8988T (cell line): ENCODE measurements around the gene SRPX2.
"Not testable (repeated sequence)": the region's sequence is repeated elsewhere in the genome, so short reads cannot be mapped to it uniquely, and the experiment has no call there.

Experiments
- DNase-seq: peaks from one replicate; pipeline ENCODE4 v3.0.0; 2011

The SRPX2 gene

GRCh38 chrX:100704581-100705203, 60.7 kb downstream of the SRPX2 start:
- no peak for DNase-seq

- DNase-seq: no peak
These were observed 66.8 kb downstream of the SRPX2 start for GRCh38 chrX:100710816-100711215.

- no peak for DNase-seq
These were observed 73.4 kb downstream of the SRPX2 start for GRCh38 chrX:100717363-100717762.

DNA sequence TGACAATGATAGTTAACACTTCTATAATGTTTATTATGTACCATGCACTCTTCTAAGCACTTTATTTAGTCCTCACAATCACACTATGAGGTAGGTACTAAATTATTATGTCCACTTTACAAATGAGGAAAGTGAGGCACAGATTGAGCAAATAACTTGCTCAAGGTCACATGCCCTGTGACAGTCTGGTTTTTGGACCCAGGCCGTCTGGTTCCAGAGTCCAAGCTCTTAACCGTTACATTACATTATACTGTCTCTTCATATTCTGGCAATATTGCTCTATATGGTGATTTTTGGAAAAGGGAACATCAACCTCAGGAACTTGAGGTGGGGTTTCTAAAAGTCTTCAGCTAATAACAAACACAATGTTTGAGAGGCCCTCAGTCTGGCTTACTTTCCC, 75.1 kb downstream of the SRPX2 start:
- no peak for DNase-seq

- no peak for DNase-seq
These were observed 76.3 kb downstream of the SRPX2 start for GRCh38 chrX:100720301-100720700.

DNA sequence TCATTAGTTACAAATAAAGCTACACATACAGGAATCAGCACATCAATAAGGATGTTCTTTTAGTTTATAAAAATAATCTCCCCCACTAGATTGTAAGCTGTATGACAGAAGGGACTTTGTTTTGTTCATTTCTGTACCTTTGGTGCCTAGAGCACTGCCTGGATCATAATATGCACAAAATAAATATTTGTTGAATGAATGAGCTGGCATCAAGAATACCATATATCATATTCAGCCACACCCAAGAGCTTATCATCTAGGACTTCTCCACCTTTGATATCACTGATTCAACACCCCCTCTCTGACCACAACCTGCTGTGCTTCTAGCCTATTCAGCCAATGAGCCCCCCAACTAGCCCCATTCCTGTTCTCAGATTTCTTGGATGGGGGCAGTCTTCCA, 77.3 kb downstream of the SRPX2 start:
- no peak for DNase-seq

GRCh38 chrX:100724006-100724405, 80.0 kb downstream of the SRPX2 start:
- DNase-seq: not testable (repeated sequence)
